Adrenal gland (tissue), 5 donors: Measurements from ENCODE around the gene KCNN3.

Experiments
- CTCF ChIP-seq, 6 experiments: fragments of 450-650 bp in 4 of 6; fragments of 200-600 bp in 2 of 6; sonication (generic) in 1 of 6; IDR thresholded peaks; 1 replicate in 5 of 6; 2 replicates in 1 of 6; pipeline versions ENCODE4 v1.5.1 to v1.8.0; 2016 to 2021; ENCODE audit warnings: antibody characterized with exemption in 6 of 6, mild to moderate bottlenecking in 2 of 6, moderate library complexity in 1 of 6
- POLR2A ChIP-seq, 2 donors: fragments of 450-650 bp; IDR thresholded peaks; one replicate each; pipeline ENCODE4 v1.6.1; 2017; ENCODE audit warnings: antibody characterized with exemption in 2 of 2, mild to moderate bottlenecking in 2 of 2, moderate library complexity in 1 of 2
- donor health status: DM: no; HTN: no; CAD: no.

GRCh38 chr1:154729577-154729976, 140.5 kb downstream of the KCNN3 start:
- no peak for TF ChIP-seq CTCF (IDR thresholded peaks at IDR 0.05)
- no peak for TF ChIP-seq POLR2A (IDR thresholded peaks at IDR 0.05)
